H1 (cell line): Measurements from ENCODE around the gene SYP. TPM values are rescaled to one million over a fixed set of nuclear protein-coding genes. Genes with fewer than 3 reads are reported as not detected.

Experiments used
- CTCF ChIA-PET: fragments of 300-600 bp; sonication (Branson Sonifier 250); formaldehyde crosslinking; loops from one replicate; lab custom pipeline; 2021; ENCODE audit not compliant: partially characterized antibody; lab: Charles Lee
- POLR2A ChIA-PET: fragments of 300-600 bp; sonication (Branson Sonifier 250); formaldehyde crosslinking; loops from one replicate; lab custom pipeline; 2021; ENCODE audit warnings: inconsistent platforms; ENCODE audit not compliant: partially characterized antibody; lab: Charles Lee
- DNase-seq, 2 experiments: peaks; one replicate each; pipeline versions ENCODE4 v3.0.0 to v3.0.0-alpha.2; 2010 to 2022; ENCODE audit warnings: low spot score in 2 of 2, low read depth in 1 of 2, mixed read lengths in 1 of 2
- FAIRE-seq: peaks from 2 replicates; lab custom pipeline; 2011; peaks lifted over from hg19 to GRCh38; lab: Jason Lieb, UNC
- H2AFZ ChIP-seq: 2 replicates; pipeline ENCODE4 v1.8.1; 2012; ENCODE audit warnings: low read length, inconsistent platforms
- H2AK5ac ChIP-seq: 2 replicates; pipeline ENCODE4 v1.6.1; 2013; ENCODE audit warnings: low read depth, low read length
- H2BK120ac ChIP-seq: replicated peaks from 2 replicates; pipeline ENCODE3; 2013; ENCODE audit warnings: low read depth, low read length, inconsistent platforms
- H2BK12ac ChIP-seq: 2 replicates; pipeline ENCODE4 v1.6.1; 2013; ENCODE audit warnings: low read depth, low read length
- H2BK15ac ChIP-seq: 2 replicates; pipeline ENCODE4 v1.6.1; 2013; ENCODE audit warnings: low read length
- H2BK20ac ChIP-seq: 2 replicates; pipeline ENCODE4 v1.6.1; 2013; ENCODE audit warnings: low read length
- H2BK5ac ChIP-seq: 2 replicates; pipeline ENCODE4 v1.6.1; 2013; ENCODE audit warnings: low read depth, low read length
- H3K14ac ChIP-seq: 2 replicates; pipeline ENCODE4 v1.6.1; 2013; ENCODE audit warnings: inconsistent platforms; ENCODE audit not compliant: insufficient read length
- H3K18ac ChIP-seq: 2 replicates; pipeline ENCODE4 v1.6.1; 2013; ENCODE audit warnings: low read length; ENCODE audit errors: extremely low read depth
- H3K23ac ChIP-seq: 2 replicates; pipeline ENCODE4 v1.6.1; 2013; ENCODE audit warnings: inconsistent platforms; ENCODE audit not compliant: insufficient read length
- H3K23me2 ChIP-seq: 2 replicates; pipeline ENCODE4 v1.6.1; 2013; ENCODE audit warnings: low read depth, low read length
- H3K27ac ChIP-seq: 2 replicates; pipeline ENCODE4 v1.6.1; 2011; ENCODE audit warnings: low read depth, low read length, inconsistent platforms
- H3K27me3 ChIP-seq, 4 experiments: replicated peaks in 1 of 4; 1 replicate in 1 of 4; 2 replicates in 3 of 4; pipeline versions ENCODE4 v1.6.1 to v1.8.1; 2011 to 2013; ENCODE audit warnings: low read length in 3 of 4, mild to moderate bottlenecking in 3 of 4, inconsistent platforms in 2 of 4, mixed read lengths in 2 of 4, moderate library complexity in 1 of 4; ENCODE audit not compliant: control insufficient read depth in 3 of 4, insufficient read depth in 3 of 4; ENCODE audit errors: extremely low read depth in 1 of 4
- H3K36me3 ChIP-seq, 4 experiments: 2 replicates each; pipeline versions ENCODE4 v1.6.1 to v1.8.1; 2011 to 2013; ENCODE audit warnings: mild to moderate bottlenecking in 4 of 4, low read length in 3 of 4, moderate library complexity in 2 of 4, control low read depth in 1 of 4, inconsistent platforms in 1 of 4; ENCODE audit not compliant: insufficient read depth in 4 of 4, control insufficient read depth in 2 of 4
- H3K4ac ChIP-seq: replicated peaks from 2 replicates; pipeline ENCODE3; 2013; ENCODE audit warnings: low read length, low read depth, mixed read lengths, inconsistent platforms; ENCODE audit not compliant: insufficient read length
- H3K4me1 ChIP-seq, 4 experiments: replicated peaks in 1 of 4; 1 replicate in 1 of 4; 2 replicates in 3 of 4; pipeline versions ENCODE4 v1.6.1 to v1.8.1; 2011 to 2013; ENCODE audit warnings: low read length in 3 of 4, inconsistent platforms in 2 of 4, mixed read lengths in 1 of 4; ENCODE audit not compliant: insufficient read depth in 4 of 4, control insufficient read depth in 3 of 4
- H3K4me2 ChIP-seq, 2 experiments: 2 replicates each; pipeline versions ENCODE4 v1.6.1 to v1.8.1; 2011 to 2013; ENCODE audit warnings: low read depth in 2 of 2, low read length in 2 of 2, control low read depth in 1 of 2, inconsistent platforms in 1 of 2, mild to moderate bottlenecking in 1 of 2; ENCODE audit not compliant: insufficient read depth in 1 of 2
- H3K4me3 ChIP-seq, 4 experiments: fragments of 200-600, 300-600 bp in 1 of 4; sonication (generic), shearing (Covaris generic), sonication (Bioruptor Twin) in 1 of 4; 2 replicates each; pipeline versions ENCODE4 v1.5.1 to v1.8.1; 2011 to 2016; ENCODE audit warnings: low read length in 4 of 4, low read depth in 3 of 4, control low read depth in 2 of 4, inconsistent platforms in 2 of 4, mild to moderate bottlenecking in 2 of 4, mixed read lengths in 1 of 4, moderate library complexity in 1 of 4; ENCODE audit not compliant: insufficient read depth in 2 of 4; ENCODE audit errors: extremely low read depth in 1 of 4
- H3K56ac ChIP-seq: replicated peaks from 2 replicates; pipeline ENCODE3; 2013; ENCODE audit warnings: low read depth, mild to moderate bottlenecking, mixed read lengths, low read length, inconsistent platforms; ENCODE audit not compliant: insufficient read length
- H3K79me1 ChIP-seq: 2 replicates; pipeline ENCODE4 v1.6.1; 2013; ENCODE audit warnings: low read depth, low read length, control low read depth
- H3K79me2 ChIP-seq, 2 experiments: 2 replicates each; pipeline versions ENCODE4 v1.6.1 to v1.8.1; 2012 to 2013; ENCODE audit warnings: low read length in 2 of 2, mild to moderate bottlenecking in 2 of 2, inconsistent platforms in 1 of 2; ENCODE audit not compliant: insufficient read depth in 2 of 2, control insufficient read depth in 1 of 2
- H3K9ac ChIP-seq, 4 experiments: replicated peaks in 1 of 4; 1 replicate in 1 of 4; 2 replicates in 3 of 4; pipeline versions ENCODE4 v1.6.1 to v1.8.1; 2011 to 2013; ENCODE audit warnings: low read depth in 3 of 4, low read length in 3 of 4, control low read depth in 2 of 4, mild to moderate bottlenecking in 2 of 4, moderate library complexity in 2 of 4, inconsistent platforms in 1 of 4; ENCODE audit errors: extremely low read depth in 1 of 4
- H3K9me3 ChIP-seq, 2 experiments: 2 replicates each; pipeline versions ENCODE4 v1.6.1 to v1.8.1; 2012 to 2013; ENCODE audit warnings: mild to moderate bottlenecking in 2 of 2, moderate library complexity in 2 of 2, control low read depth in 1 of 2, inconsistent platforms in 1 of 2, low read depth in 1 of 2, low read length in 1 of 2, mixed read lengths in 1 of 2; ENCODE audit not compliant: insufficient read depth in 2 of 2
- H4K20me1 ChIP-seq, 2 experiments: replicated peaks in 1 of 2; 2 replicates each; pipeline versions ENCODE3 to v1.8.1; 2011 to 2013; ENCODE audit warnings: inconsistent platforms in 2 of 2, low read length in 2 of 2, mild to moderate bottlenecking in 1 of 2; ENCODE audit not compliant: insufficient read depth in 2 of 2, control insufficient read depth in 1 of 2
- H4K5ac ChIP-seq: 2 replicates; pipeline ENCODE4 v1.6.1; 2013; ENCODE audit warnings: low read length, low read depth, mixed read lengths, inconsistent platforms; ENCODE audit not compliant: insufficient read length
- H4K8ac ChIP-seq: 2 replicates; pipeline ENCODE4 v1.8.0; 2013; ENCODE audit warnings: mild to moderate bottlenecking, moderate library complexity, low read length, inconsistent platforms; ENCODE audit not compliant: insufficient read depth; ENCODE audit errors: extremely low read depth
- H4K91ac ChIP-seq: replicated peaks from 2 replicates; pipeline ENCODE3; 2013; ENCODE audit warnings: low read length, mixed read lengths, inconsistent platforms; ENCODE audit not compliant: insufficient read length
- BACH1 ChIP-seq: IDR thresholded peaks from 2 replicates; pipeline ENCODE4 v1.6.1; 2012; ENCODE audit warnings: low read length, improper control_type of control experiment
- E2F6 ChIP-seq: IDR thresholded peaks from 2 replicates; pipeline ENCODE4 v1.6.1; 2012; ENCODE audit warnings: inconsistent platforms
- EP300 ChIP-seq, 2 experiments: IDR thresholded peaks; 1 replicate in 1 of 2; 2 replicates in 1 of 2; pipeline ENCODE4 v1.6.1; 2011 to 2012; ENCODE audit warnings: low read depth in 2 of 2, low read length in 2 of 2, mild to moderate bottlenecking in 2 of 2, borderline replicate concordance in 1 of 2, inconsistent platforms in 1 of 2, moderate library complexity in 1 of 2
- JUND ChIP-seq: IDR thresholded peaks from 2 replicates; pipeline ENCODE4 v1.6.1; 2011; ENCODE audit warnings: mild to moderate bottlenecking, improper control_type of control experiment, low read length
- PHF8 ChIP-seq: fragments of 200-600 bp; sonication (generic); conservative IDR thresholded peaks from 2 replicates; pipeline ENCODE4 v1.7.1; 2012; ENCODE audit warnings: low read depth, mild to moderate bottlenecking, inconsistent platforms, low read length, moderate library complexity
- POU5F1 ChIP-seq: IDR thresholded peaks from 2 replicates; pipeline ENCODE4 v1.6.1; 2011; ENCODE audit warnings: low read depth, mild to moderate bottlenecking, low read length, moderate library complexity
- RAD21 ChIP-seq, 2 experiments: IDR thresholded peaks in 1 of 2; conservative IDR thresholded peaks in 1 of 2; 2 replicates each; pipeline ENCODE4 v1.6.1; 2011; ENCODE audit warnings: low read depth in 2 of 2, low read length in 2 of 2, improper control_type of control experiment in 1 of 2, inconsistent platforms in 1 of 2, mild to moderate bottlenecking in 1 of 2, moderate library complexity in 1 of 2
- SAP30 ChIP-seq: fragments of 300-600 bp; sonication (generic); IDR thresholded peaks from 2 replicates; pipeline ENCODE4 v1.7.1; 2012; ENCODE audit warnings: low read length, moderate library complexity, mild to moderate bottlenecking, inconsistent platforms; ENCODE audit not compliant: insufficient read depth, insufficient replicate concordance
- SP1 ChIP-seq: IDR thresholded peaks from 2 replicates; pipeline ENCODE4 v1.6.1; 2011; ENCODE audit warnings: low read depth, low read length
- SP4 ChIP-seq: IDR thresholded peaks from 2 replicates; pipeline ENCODE4 v1.6.1; 2012; ENCODE audit warnings: low read length, inconsistent platforms
- TAF1 ChIP-seq: IDR thresholded peaks from 2 replicates; pipeline ENCODE4 v1.6.1; 2011; ENCODE audit warnings: mild to moderate bottlenecking, low read depth, low read length
- TEAD4 ChIP-seq: IDR thresholded peaks from 2 replicates; pipeline ENCODE4 v1.6.1; 2012; ENCODE audit warnings: low read depth, low read length, inconsistent platforms, mixed read lengths
- WGBS, 2 experiments: shearing (Covaris generic) in 1 of 2; methylation state at CpG; one replicate each; pipeline versions ENCODE4 v1.1.6 to v1.1.7; 2013 to 2015; ENCODE audit warnings: low lambda C conversion rate in 2 of 2, mixed read lengths in 2 of 2, inconsistent platforms in 1 of 2, low coverage in 1 of 2, missing lambda C conversion rate in 1 of 2; ENCODE audit not compliant: insufficient replicate concordance in 2 of 2, insufficient coverage in 1 of 2, insufficient read length in 1 of 2; ENCODE audit errors: extremely low coverage in 1 of 2, missing lambda C conversion rate in 1 of 2; 5-methylcytosine and 5-hydroxymethylcytosine counted together
- polyA plus RNA-seq, 7 experiments: library from polyadenylated mRNA; depleted of rRNA in 3 of 7; stranded (reverse) in 5 of 7; unstranded in 2 of 7; fragments of >200 nt in 5 of 7; fragments of 200-250 nt in 2 of 7; gene quantifications; 1 replicate in 5 of 7; 2 replicates in 1 of 7; 4 replicates in 1 of 7; pipeline versions ENCODE4 v1.2.1 to v1.2.3, GENCODE V29; 2011 to 2013; ENCODE audit warnings: missing spikeins in 2 of 7, mixed read lengths in 2 of 7
- total RNA-seq: library from RNA; stranded (reverse); fragmentation: NEBNext Ultra II Directional; extraction: Animal tissue kit (Norgen Biotek cat#: 25700); gene quantifications from 2 replicates; pipeline ENCODE4 v1.2.1, GENCODE V29; 2021

SYP gene
- total and polyA plus RNA-seq, 2 of the 8 experiments (the other 6 are each of a cell fraction or from before 2014, with no cell fraction given) = 4.3 to 10.8 TPM

- CTCF ChIA-PET = no interaction called here
- Histone ChIP-seq H3K4me3 (no peak overlapping the region), H4K5ac (no peak overlapping the region), H4K8ac (no peak overlapping the region), H3K27ac (no peak overlapping the region), H2AFZ (no peak overlapping the region), H4K20me1 (no peaks in the 10 kb centered on the region), H2BK20ac (no peak overlapping the region), H3K4ac (no peak overlapping the region), H3K4me2 (no peak overlapping the region), H3K23me2 (no peaks in the 10 kb centered on the region), H3K14ac (no peak overlapping the region), H4K91ac (no peak overlapping the region), H3K56ac (no peak overlapping the region), H3K9me3 (no peaks in the 10 kb centered on the region), H3K79me1 (no peaks in the 10 kb centered on the region), H3K18ac (no peak overlapping the region), H2BK12ac (no peak overlapping the region), H3K27me3 (no peaks in the 10 kb centered on the region), H3K79me2 (no peaks in the 10 kb centered on the region), H3K23ac (no peak overlapping the region), H2BK120ac (no peak overlapping the region), H3K9ac (no peak overlapping the region), H3K4me1 (no peaks in the 10 kb centered on the region), H2AK5ac (no peak overlapping the region), H2BK15ac (no peak overlapping the region), H2BK5ac (no peak overlapping the region), H3K36me3 (no peaks in the 10 kb centered on the region)
- DNase-seq = no peak
- FAIRE-seq = no peak
- 81% methylated on average over 4 of the region's 4 CpGs; no CpG with 5 or more reads in 1 of the 2 experiments for WGBS, 2 experiments
- POLR2A ChIA-PET = interaction anchor here (1.0 kb wide), 1 partner anchor 249 kb away, joined by 3 read pairs; no protein-coding TSS in a partner anchor
- TF ChIP-seq POU5F1 (no peak), SP4 (no peak), RAD21 (IDR thresholded peaks at IDR 0.05 in 1 of 2, conservative IDR thresholded peaks at IDR 0.05 in 1 of 2; ENCODE audit: low read depth in 2 of 2, low read length in 2 of 2) (no peak), SAP30 (no peak), E2F6 (no peak), EP300 (IDR thresholded peaks at IDR 0.05; ENCODE audit: borderline replicate concordance in 1 of 2, low read depth in 2 of 2, low read length in 2 of 2) (no peak), TAF1 (no peak), PHF8 (no peak), SP1 (no peak), JUND (no peak), BACH1 (no peak), TEAD4 (no peak)
These were observed 60.3 kb downstream of the SYP start for GRCh38 chrX:49139713-49140112.
